Ammon's horn (tissue), 1 donor: ENCODE data around the gene TARP.

Source experiments
- DNase-seq: peaks from one replicate; pipeline ENCODE4 v3.0.0-alpha.2; 2016; ENCODE audit warnings: low spot score

The TARP gene

DNA sequence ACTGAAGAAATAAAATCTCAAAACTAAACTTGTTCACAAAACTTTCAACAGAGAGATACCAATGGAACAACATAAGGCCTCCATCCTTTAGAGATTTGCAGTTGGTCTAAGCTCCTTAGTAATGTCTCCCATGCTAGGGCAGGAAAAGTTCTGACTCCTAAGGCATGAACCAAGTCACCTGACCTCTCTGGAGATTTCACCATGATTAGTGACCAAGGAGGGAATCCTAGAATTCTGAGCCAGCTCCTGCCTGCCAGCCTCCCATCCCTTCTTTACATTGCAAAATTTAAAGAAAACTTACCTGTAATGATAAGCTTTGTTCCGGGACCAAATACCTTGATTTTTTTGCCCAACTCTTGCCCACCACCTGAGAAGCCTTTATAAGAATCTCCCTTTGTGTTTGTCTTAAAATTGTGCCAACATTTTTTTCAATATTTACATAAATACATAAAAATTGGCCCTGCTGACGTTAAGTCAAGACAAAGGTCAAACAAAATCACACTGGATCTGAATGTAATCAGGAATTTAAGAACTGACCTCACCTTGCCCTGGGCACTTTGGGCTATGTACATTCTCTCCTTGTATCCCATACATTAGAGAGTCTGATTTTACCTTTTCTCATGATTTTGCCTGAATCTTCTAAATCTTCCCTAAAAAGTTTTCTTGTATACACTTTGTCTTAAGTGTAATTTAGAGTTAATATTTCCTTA lies at the start of gene TARP:
TSS of gene TARP (minus strand) at position 351 of the 710 bp plus-strand sequence.
- DNase-seq: no peak

DNA sequence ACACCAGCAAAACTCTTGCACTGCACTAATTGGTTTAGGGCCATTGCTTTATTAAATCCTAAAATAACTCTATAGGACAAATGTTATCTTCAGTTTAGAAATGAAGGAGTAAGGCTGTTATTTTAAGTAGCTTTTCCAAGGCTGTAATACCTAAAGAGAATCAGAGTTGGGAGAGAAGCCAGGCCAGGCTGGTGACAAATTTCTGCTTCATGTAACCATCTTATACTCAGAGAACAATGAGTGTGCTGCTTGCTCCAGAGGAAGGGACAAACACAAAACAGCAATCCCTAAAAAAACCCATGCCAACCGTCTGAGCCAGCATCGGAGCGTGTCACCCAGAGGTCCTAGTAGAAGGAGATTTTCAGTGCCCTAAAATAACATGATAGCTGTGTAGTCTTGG lies 49.7 kb upstream of the TARP start:
- no peak for DNase-seq

DNA sequence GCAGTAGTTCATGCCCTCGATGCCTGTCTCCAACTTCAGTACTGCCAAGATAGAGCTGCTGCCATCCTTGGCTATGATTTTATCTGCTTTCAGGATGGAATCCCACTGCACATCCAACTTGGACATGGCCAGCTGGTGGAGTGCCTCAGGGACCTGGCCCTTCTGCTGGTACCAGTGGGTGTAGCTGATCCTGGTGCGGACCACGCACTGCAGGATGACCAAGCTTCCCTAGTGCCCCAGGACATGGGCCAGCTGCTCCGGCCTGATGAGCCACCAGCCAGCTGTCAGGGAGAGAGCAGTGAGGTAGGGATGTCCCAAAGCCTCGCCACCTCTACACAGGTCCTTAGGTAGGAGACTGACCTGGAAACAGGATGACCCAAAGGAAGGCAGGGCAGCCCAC lies 49.0 kb upstream of the TARP start:
- no peak for DNase-seq

DNA sequence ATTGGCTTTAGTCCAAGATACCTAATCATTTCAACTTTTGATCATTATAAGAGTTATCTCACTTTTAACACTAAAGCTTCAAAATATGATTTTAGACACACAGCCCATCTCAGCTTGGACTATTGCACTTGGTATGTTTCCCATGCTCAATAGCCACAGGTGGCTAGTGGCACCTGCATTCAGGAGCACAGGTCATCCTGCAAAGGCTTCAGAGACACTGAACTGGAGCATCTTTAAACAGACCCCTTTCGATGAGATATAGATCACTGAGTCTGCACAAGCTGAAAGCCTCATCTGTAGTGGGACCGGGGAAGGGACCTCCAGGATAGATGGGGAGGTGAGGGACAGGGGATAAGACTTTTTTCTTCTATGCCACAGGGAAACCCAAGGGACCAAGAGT lies 48.5 kb upstream of the TARP start:
- DNase-seq: no peak

DNA sequence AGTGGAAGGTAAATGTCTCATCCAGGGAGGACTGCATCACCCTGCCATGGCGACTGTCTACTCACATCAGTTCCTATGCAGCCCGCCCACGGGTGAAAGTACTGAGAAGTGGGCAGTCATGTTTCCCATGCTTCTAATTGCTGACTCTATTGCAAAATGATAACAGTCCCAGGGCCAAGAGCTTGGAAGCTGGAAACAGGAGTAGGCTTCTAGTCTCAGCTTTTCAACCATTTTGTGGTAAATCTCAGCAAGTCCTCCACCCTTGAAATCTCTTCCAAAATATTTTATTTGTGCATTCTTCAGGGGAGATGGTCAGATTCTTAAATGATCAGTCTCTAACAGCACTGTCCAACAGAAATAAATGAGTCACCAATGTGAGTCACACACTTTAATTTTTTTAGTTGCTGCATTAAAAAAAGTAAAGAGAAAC lies 48.1 kb upstream of the TARP start:
- DNase-seq: no peak

DNA sequence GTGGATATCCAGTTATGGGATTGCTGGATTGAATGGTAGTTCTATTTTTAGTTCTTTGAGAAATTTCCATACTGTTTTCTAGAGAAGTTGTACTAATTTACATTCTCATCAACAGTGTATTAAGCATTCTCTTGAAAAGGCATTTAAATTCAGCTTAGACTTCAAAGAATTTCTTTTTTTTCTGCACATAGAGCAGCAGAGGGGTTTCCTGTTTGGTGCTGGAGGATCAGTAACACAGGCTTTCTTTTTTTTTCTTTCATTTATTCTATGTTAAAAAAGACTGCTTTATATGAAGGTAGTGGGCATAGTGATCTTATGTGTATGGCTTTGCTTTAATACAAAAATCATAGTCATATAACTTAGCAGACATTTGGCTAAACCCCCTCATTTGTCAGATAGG lies 47.6 kb upstream of the TARP start:
- DNase-seq: no peak

DNA sequence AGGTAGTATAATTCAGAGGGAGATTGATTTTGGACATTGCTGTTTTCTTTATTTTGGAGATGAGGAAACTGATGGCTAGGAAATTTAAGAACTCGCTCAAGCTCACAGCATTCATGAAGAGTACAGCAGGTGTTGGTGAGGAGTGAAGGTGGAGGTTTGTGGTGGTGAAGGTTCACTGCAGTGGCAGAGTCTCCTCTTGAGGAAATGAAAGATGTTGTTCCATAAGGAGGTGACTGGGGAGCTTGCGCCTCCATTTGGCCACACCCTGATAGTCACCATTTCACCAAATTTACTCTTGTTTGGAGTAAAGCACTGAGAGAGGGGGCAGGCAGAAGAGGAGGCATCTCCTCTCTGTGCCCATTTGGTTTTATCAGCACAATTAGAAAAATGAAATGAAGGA lies 46.4 kb upstream of the TARP start:
- DNase-seq: no peak

DNA sequence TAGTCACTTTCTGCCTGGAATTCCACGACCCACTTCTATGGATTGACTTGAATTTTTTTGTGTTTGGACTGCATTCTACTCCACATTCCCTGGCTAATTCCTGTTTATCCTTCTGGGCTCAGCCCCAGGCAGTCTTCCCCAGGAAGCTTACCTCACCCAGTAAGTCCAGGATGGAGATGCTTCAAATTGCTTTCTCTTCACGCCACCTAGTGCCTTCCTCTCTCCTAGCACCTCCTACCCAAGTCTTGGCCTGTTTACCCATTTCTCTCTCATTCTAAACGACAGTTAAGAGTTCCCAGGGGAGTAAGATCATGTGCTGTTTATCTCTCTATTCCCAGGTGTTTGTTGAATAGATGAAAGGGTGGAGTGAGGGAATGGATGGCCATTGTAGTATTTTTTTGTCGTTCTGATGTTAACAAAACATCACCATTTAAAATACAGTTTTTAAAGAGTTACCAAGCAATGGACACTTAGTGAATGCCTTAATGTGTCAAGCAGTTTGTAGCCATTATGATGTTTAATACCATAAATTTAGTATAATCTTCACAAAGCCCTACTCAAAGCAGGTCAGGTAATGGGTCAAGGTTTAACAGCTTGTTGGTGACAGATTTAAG lies 45.5 kb upstream of the TARP start:
- DNase-seq: peak; percentile 73

DNA sequence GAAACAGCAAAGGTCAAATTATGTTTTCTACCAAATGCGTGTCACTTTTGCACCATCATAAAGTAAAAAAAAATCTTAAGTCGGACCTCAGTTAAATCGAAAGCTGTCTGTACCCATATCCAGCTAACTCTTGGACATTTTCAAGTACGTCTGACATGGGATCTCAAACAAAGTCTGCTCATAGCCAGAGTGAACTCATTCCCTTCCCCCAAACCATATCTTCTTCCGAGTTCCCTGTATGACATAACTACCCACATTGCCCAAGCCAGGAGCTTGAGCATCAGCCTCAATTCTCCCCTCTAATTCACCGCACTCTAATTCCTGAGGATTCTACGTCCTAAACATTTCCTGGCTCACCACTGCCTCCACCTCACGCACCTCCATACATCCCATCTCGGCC lies 44.8 kb upstream of the TARP start:
- DNase-seq: no peak

DNA sequence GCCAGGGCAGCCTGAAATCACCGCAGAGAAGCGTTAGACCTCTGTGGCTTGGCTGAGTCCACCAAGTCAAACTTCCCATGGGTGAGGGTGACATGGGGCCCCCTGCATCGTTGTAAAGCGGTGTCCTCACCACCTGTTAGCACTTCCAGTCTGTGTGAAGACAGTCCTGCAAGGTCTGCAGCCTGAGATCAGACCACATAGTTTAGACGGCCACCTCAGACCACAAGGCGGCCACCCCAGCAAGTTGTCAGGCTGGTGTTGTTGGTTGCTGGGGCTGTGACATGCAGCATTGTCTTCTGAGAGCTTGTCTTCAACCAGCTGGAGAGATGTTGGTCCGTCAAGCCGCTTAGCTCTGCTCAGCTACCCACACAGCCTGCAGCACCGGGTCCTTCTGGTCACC lies 44.1 kb upstream of the TARP start:
- no peak for DNase-seq

DNA sequence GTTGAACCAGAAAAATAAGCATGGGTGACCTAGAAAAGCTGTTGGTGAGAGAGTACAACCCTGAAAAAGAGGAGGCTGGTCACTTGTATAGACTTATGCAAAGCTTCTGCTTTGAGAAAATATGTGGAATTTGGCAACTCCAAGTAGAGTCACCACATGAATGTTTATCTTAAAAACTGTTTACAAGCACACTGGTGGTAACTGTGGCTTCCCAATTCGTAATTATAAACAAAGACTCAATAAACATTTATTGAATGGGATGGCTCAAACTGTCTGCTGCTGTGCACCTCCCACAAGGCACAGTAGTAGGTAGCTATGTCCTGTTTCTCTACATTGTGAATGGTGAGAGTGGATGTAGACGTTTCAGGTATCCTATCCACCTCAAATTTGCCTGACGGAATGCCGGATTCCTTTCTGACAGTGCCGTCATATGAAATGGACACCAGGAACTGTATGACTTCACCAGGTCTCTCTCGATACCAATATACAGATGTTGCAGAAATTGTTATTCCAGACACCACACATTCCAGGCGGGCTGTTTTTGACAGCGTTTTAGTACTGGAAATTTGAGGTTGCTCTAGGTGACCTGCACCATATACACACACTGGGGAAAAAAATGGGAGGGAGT lies 43.4 kb upstream of the TARP start:
- no peak for DNase-seq

DNA sequence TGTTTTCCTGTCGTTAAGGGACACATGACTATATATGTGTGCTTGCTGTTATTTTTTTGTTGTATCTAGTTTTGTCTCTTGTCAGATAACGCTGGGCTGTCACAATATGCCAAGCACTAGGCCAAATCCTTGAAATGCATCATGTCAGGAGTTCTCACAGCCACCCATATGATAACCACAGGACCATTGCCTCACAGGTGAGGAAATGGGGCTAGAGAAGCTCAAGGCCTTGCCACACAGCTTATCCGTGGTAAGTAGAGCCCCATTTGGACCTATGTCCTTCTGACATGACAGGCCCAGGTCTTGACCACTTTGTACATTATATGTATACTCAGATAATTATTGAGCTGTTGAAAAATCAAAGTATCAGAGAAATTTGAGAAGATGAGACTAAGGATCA lies 42.0 kb upstream of the TARP start:
- no peak for DNase-seq

DNA sequence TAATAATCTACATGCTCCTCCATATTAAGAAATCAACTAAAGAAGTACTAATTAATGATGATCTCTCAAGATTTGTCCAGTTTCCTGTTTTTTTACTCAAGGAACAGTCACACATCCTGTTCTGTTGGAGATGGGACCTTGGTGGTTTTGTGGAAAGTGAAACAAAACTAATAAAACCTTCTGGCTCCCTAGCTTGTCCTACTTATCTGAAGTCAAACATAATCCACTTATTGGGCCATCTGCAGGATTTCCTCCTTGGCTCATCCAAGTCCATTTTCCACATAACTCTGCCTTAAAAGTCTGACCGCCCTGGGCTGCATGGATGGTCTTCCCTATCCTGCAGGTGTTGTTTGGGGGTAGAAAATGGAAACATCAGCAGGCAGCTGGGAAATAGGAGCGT lies 39.4 kb upstream of the TARP start:
- no peak for DNase-seq

DNA sequence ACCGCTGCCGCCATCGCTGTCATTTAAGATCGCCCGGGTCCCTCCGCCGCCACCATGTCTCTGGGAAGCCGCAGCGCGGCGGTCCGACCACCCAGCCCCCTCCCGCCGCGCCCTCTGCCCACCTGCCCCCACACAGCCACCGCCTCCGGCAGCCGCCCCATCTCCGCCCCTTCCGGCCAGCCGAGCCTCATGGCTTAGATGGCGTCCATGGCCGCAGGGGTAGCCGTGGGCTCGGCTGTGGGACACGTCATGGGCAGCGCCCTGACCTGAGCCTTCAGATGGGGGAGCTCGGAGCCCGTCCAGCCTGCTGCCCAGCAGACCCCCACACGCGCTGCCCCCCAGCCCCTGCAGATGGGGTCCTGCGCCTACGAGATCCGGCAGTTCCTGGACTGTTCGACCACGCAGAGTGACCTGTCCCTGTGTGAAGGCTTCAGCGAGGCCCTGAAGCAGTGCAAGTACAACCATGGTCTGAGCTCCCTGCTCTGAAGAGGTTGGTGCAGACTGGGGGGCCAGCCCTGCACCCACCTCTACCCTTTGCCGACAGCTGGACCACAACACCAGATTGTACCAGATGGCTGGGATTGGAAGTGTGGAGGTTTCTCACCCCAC lies 38.0 kb upstream of the TARP start:
- DNase-seq: peak; percentile 22

DNA sequence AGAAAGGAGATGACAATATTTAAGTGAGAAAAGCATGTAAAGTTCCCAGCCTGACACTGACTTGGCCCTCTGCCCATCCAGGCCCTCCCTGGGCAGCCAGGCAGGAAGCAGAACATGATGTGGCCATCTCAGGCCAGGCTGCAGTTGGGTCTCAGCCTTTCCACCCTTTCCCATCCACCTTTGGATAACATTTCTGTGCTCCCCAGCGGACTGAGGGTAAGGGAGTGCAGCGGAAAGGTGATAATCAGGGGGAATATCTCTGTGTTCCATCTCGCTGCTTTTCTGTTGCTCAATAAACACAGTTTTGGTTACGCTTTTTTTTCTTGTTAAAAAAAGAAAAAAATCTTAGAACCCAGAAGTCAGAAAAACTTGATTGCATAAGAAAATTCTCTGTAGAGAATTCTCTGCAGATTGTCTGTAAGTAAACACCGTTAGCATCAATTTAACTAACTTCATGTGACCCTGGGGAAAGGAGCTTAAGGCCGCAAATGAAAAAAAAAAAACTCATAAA lies 37.2 kb upstream of the TARP start:
- peak; percentile 62 for DNase-seq

DNA sequence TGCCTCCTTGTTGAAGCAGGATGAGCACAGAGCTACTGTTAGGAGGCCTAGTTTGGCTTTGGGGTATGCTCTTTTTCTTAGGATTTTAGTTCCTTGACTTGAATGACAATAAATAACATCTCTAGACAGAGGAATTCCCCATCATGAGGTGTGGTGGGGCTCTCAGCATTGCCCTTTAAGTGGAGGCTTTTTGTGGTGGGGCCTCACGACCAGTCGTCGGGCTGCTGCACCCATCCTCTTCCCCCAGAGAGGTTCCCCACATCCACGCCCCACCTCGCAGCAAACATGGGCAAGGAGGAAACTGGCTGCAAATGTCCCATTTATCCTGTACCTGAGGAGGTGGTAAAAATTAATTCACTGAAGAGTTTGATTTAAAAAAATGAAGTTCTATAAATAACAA lies 36.1 kb upstream of the TARP start:
- DNase-seq: no peak

DNA sequence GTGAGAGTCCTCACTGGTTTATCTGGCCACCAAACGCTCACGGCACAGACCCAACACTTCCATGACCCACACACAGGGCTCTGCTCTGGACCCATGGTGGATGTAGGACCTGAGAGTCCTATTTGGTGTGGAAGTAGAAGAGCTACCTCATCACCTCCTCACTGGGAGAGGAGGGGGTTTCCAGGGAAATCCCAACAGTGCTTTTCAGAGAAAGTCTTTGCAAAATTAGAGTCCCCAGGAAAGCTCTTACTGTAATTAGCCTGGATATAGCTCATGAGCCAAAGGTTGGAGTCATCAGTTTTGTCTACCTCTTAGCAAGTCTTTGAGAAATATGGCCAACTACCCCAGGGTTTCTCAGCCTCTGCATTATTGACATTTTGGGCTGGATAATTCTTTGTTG lies 34.7 kb upstream of the TARP start:
- DNase-seq: no peak

DNA sequence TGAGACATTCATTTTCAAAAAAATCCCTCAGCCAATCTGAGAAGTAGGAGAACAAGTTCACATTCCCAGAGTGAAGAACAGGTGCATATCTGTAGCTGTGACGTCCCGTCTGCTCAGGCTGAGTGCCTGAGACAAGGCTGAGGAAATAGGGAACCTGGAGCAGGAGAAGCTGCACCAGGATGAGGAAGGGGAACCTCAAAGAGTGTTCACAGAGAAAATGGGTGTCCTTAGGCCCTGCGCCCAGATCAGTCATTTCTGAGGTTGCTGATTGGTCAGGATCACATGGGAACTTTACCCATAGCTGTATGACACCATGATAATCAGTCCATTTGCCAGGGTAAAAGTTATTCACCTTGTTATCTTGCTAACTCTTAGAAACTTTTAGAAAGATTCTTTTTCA lies 34.2 kb upstream of the TARP start:
- peak; percentile 7 for DNase-seq

DNA sequence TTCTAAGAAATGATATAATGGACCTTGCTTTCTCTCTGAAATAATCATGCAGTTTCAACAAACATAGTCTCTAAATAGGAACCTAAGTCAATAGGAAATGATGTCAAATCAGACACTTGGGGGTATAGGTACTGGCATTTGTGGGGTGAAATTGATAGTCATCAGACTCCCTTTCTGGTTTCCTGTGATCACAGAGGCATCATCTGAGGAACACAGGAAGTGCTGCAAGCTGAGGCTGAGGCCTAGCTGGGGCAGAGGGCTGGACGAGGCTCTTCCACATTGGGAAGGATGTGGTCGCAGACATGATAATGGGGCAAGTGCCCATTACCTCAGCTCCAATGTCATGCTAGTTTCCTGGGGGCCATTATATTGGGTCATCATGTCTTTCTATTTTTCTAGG lies 33.5 kb upstream of the TARP start:
- DNase-seq: no peak

DNA sequence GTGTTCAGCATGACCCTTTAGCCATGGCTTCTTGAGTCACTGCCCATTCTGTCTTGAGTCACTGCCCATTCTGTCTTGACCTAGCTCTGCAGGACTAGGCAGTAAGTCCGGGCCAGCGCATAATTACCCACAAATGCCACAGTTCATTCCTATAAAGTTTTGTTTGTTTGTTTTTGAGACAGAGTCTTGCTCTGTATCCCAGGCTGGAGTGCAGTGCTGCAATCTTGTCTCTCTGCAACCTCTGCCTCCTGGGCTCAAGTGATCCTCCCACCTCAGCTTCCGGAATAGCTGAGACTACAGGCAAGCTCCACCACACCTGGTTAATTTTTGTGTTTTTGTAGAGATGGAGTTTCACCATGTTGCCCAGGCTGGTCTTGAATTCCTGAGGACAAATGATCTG lies 32.7 kb upstream of the TARP start:
- no peak for DNase-seq

DNA sequence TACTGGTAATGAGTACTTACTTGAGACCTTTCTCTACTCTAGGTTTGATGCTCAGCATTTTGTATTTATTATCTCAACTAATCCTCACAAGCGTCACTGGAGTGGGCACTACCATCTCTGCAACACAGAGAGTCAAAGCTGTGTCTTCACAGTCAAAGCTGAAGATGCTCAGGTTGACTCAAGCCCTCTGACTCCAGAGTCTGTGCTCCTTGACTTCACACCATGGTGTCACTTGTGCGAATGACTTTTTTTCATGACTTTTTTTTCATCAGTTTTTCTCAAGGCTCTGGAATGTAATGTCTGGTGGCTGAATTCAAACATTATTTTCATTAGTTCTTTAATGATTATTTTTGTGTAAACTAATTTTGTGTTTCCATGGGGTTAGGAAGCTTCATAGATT lies 30.4 kb upstream of the TARP start:
- no peak for DNase-seq

DNA sequence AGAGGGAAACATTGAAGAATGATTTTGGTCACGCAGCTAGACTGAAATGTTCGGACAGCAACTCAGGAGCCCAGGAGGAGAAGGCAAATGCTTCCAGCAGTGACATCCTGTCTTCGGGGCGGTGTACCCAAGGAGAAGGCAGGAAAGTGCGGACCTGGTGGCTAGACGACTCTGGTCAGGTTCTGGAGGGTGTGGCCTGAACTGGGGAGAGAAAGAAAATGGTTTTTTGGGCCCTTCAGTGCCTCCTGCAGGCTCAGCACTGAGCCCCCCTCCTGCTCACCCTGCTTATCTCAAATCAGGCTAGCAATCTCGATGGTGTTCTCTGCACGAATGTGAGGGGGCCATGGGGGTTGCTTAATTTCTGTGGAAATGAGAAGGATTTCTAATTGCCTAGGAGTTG lies 26.7 kb upstream of the TARP start:
- no peak for DNase-seq
